GM12878 (cell line): ENCODE measurements around the gene MLXIP. TPM values are rescaled to one million over a fixed set of nuclear protein-coding genes. Genes with fewer than 3 reads are reported as not detected.

Experiments
- ATAC-seq: fragments of 200-7000 bp; cut with Tn5 transposase; 3 replicates; pipeline ENCODE4 v1.9.1; 2020; ENCODE audit warnings: mild to moderate bottlenecking, moderate library complexity
- BruUV-seq: library from RNA; stranded (reverse); fragments of 400-500 nt; replicated peaks from 2 replicates; lab custom pipeline; 2021; lab: Mats Ljungman, UMichigan
- CTCF ChIA-PET: fragments of 300-600 bp; sonication (Branson Sonifier 250); formaldehyde crosslinking; extraction: SDS; loops from one replicate; lab custom pipeline; 2021; ENCODE audit warnings: inconsistent platforms; lab: Yijun Ruan, JAX
- POLR2A ChIA-PET: fragments of 350-600 bp; formaldehyde crosslinking; extraction: SDS; loops from one replicate; lab custom pipeline; 2021; ENCODE audit warnings: inconsistent platforms; lab: Charles Lee
- RAD21 ChIA-PET: fragments of 300-600 bp; sonication (Branson Sonifier 250); formaldehyde crosslinking; loops from one replicate; lab custom pipeline; 2023; ENCODE audit warnings: antibody characterized with exemption; ENCODE audit not compliant: unreplicated experiment; lab: Charles Lee
- SMC1A ChIA-PET: fragments of 300-600 bp; sonication (Branson Sonifier 250); formaldehyde crosslinking; loops from one replicate; lab custom pipeline; 2023; ENCODE audit not compliant: unreplicated experiment, uncharacterized antibody; lab: Charles Lee
- DNase-seq: peaks from one replicate; pipeline ENCODE4 v3.0.0-alpha.2; 2011; ENCODE audit warnings: low read depth, low spot score
- FAIRE-seq: peaks from 3 replicates; lab custom pipeline; 2011; peaks lifted over from hg19 to GRCh38; lab: Jason Lieb, UNC
- H2AFZ ChIP-seq: 2 replicates; pipeline ENCODE4 v1.6.0; 2011; ENCODE audit warnings: low read depth, low read length, control low read depth; ENCODE audit not compliant: control insufficient read depth
- H3K27ac ChIP-seq: 2 replicates; pipeline ENCODE4 v1.5.1; 2011; ENCODE audit warnings: control low read depth; ENCODE audit not compliant: control insufficient read depth, insufficient read depth
- H3K27me3 ChIP-seq, 2 experiments: replicated peaks in 1 of 2; 2 replicates each; pipeline versions ENCODE4 v1.6.0 to v1.6.1; 2011; ENCODE audit warnings: low read length in 1 of 2; ENCODE audit not compliant: control insufficient read depth in 2 of 2, insufficient read depth in 2 of 2
- H3K36me3 ChIP-seq, 2 experiments: 2 replicates each; pipeline ENCODE4 v1.5.1; 2011; ENCODE audit warnings: low read length in 1 of 2; ENCODE audit not compliant: control insufficient read depth in 2 of 2, insufficient read depth in 2 of 2
- H3K4me1 ChIP-seq: 2 replicates; pipeline ENCODE4 v1.6.1; 2011; ENCODE audit warnings: mild to moderate bottlenecking, low read length, moderate library complexity, mixed read lengths; ENCODE audit not compliant: control insufficient read depth, insufficient read depth
- H3K4me2 ChIP-seq: 2 replicates; pipeline ENCODE4 v1.6.0; 2011; ENCODE audit warnings: control low read depth; ENCODE audit not compliant: control insufficient read depth, insufficient read depth
- H3K4me3 ChIP-seq: fragments of 200-600 bp; sonication (generic); 2 replicates; pipeline ENCODE4 v1.5.1; 2016
- H3K79me2 ChIP-seq: 2 replicates; pipeline ENCODE4 v1.6.0; 2011; ENCODE audit warnings: low read length; ENCODE audit not compliant: control insufficient read depth, insufficient read depth
- H3K9ac ChIP-seq: 2 replicates; pipeline ENCODE4 v1.8.0; 2011; ENCODE audit warnings: low read length, control low read depth, mixed read lengths; ENCODE audit not compliant: control insufficient read depth, insufficient read depth
- H3K9me3 ChIP-seq: replicated peaks from 3 replicates; pipeline ENCODE4 v1.5.1; 2011; ENCODE audit warnings: mild to moderate bottlenecking, low read length; ENCODE audit not compliant: control insufficient read depth, insufficient read depth
- H4K20me1 ChIP-seq: 2 replicates; pipeline ENCODE4 v1.6.0; 2011; ENCODE audit not compliant: control insufficient read depth, insufficient read depth
- CREB1 ChIP-seq: IDR thresholded peaks from 2 replicates; pipeline ENCODE4 v1.6.1; 2012; ENCODE audit warnings: low read depth, mild to moderate bottlenecking, inconsistent platforms
- PML ChIP-seq: IDR thresholded peaks from 2 replicates; pipeline ENCODE4 v1.6.1; 2012; ENCODE audit warnings: low read length, inconsistent platforms
- RELA ChIP-seq: fragments of 450-650 bp; IDR thresholded peaks from 2 replicates; pipeline ENCODE4 v1.8.0; 2014; ENCODE audit warnings: borderline replicate concordance; ENCODE audit not compliant: partially characterized antibody
- YBX1 ChIP-seq: fragments of 450-650 bp; IDR thresholded peaks from 2 replicates; pipeline ENCODE4 v1.6.1; 2016; ENCODE audit warnings: antibody characterized with exemption
- WGBS: methylation state at CpG from one replicate; pipeline ENCODE4 v1.1.6; 2016; ENCODE audit warnings: low lambda C conversion rate; ENCODE audit not compliant: insufficient replicate concordance, insufficient coverage; ENCODE audit errors: missing lambda C conversion rate; 5-methylcytosine and 5-hydroxymethylcytosine counted together
- in situ Hi-C: fragments of 300-500 bp; cut with MboI; formaldehyde crosslinking; loops from 9 replicates; pipeline ENCODE4 v1.14.3; 2018; ENCODE audit warnings: mixed read lengths
- intact Hi-C: fragments of 100-400 bp; cut with micrococcal nuclease; formaldehyde crosslinking; loops from one replicate; pipeline ENCODE4 v1.14.2; 2022; ENCODE audit not compliant: unreplicated experiment
- polyA plus RNA-seq, 11 experiments: library from polyadenylated mRNA; depleted of rRNA in 4 of 11; unstranded in 6 of 11; stranded (reverse) in 5 of 11; fragments of >200 nt; fragmentation: Nextera tagmentation in 4 of 11; fragmentation: Illumina TruSeq in 1 of 11; extraction: Ambion mirVana in 4 of 11; extraction: Trizol in 1 of 11; gene quantifications; 1 replicate in 1 of 11; 2 replicates in 10 of 11; pipeline versions ENCODE4 v1.2.1 to v1.2.3, GENCODE V29; 2011 to 2016; ENCODE audit warnings: inconsistent platforms in 2 of 11, missing spikeins in 2 of 11, low read depth in 1 of 11
- total RNA-seq, 4 experiments: library from RNA; depleted of rRNA in 3 of 4; stranded (reverse); fragments of >200 nt in 3 of 4; fragmentation: Illumina TruSeq in 1 of 4; extraction: Trizol in 1 of 4; gene quantifications; 2 replicates each; pipeline versions ENCODE4 v1.2.1 to v1.2.3, GENCODE V29; 2013 to 2021
- TF ChIP-seq, protein P1 (sequence below): fragments of 450-650 bp; IDR thresholded peaks from 2 replicates; pipeline ENCODE4 v1.6.1; 2018; ENCODE audit warnings: mild to moderate bottlenecking, low read depth, moderate library complexity; ENCODE audit not compliant: partially characterized antibody
- TF ChIP-seq, protein P2 (sequence below): IDR thresholded peaks from 2 replicates; pipeline ENCODE4 v1.6.1; 2012; ENCODE audit warnings: improper control_type of control experiment, low read depth, low read length; ENCODE audit not compliant: insufficient replicate concordance

MLXIP gene
- total and polyA plus RNA-seq, 10 of the 15 experiments (the other 5 are each of a cell fraction or from before 2014, with no cell fraction given): 1.1 to 23.7 (median 7.0) TPM

DNA sequence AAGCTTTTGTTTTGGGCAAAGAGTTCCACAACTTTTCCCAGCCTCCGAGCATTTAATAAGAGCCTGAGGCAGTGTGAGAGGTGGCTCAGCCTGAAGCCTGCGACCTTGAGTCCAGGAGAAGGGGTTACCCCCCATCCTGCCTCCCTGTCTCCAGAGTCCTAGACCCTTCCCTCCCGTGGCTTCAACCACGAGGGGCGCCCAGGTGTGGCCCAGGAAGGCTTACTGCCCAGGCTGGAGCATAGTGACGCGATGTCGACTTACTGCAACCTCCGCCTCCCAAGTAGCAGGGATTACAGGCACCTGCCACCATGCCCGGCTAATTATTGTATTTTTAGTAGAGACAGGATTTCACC is 105.0 kb downstream of the MLXIP start:
- Histone ChIP-seq H3K4me1 (peaks cover 7% of the 10 kb centered on the region), H4K20me1 (no peaks in the 10 kb centered on the region), H2AFZ (no peak overlapping the region), H3K27me3 (no peaks in the 10 kb centered on the region; a peak in 1 of 4 replicates), H3K4me2 (peak overlapping the region; percentile 66; the same call in 1 of the 2 replicates), H3K9me3 (no peaks in the 10 kb centered on the region), H3K79me2 (no peaks in the 10 kb centered on the region), H3K4me3 (no peak overlapping the region; the same call in 1 of the 2 replicates), H3K36me3 (no peaks in the 10 kb centered on the region), H3K9ac (no peak overlapping the region), H3K27ac (no peak overlapping the region)
- SMC1A ChIA-PET: no interaction called here
- no peak for FAIRE-seq
- RAD21 ChIA-PET: no interaction called here
- in situ Hi-C loops: no loop called here
- no peak for DNase-seq
- POLR2A ChIA-PET: no interaction called here
- CTCF ChIA-PET: no interaction called here
- no peak for ATAC-seq
- TF ChIP-seq, protein P1, sequence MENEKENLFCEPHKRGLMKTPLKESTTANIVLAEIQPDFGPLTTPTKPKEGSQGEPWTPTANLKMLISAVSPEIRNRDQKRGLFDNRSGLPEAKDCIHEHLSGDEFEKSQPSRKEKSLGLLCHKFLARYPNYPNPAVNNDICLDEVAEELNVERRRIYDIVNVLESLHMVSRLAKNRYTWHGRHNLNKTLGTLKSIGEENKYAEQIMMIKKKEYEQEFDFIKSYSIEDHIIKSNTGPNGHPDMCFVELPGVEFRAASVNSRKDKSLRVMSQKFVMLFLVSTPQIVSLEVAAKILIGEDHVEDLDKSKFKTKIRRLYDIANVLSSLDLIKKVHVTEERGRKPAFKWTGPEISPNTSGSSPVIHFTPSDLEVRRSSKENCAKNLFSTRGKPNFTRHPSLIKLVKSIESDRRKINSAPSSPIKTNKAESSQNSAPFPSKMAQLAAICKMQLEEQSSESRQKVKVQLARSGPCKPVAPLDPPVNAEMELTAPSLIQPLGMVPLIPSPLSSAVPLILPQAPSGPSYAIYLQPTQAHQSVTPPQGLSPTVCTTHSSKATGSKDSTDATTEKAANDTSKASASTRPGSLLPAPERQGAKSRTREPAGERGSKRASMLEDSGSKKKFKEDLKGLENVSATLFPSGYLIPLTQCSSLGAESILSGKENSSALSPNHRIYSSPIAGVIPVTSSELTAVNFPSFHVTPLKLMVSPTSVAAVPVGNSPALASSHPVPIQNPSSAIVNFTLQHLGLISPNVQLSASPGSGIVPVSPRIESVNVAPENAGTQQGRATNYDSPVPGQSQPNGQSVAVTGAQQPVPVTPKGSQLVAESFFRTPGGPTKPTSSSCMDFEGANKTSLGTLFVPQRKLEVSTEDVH: no peak
- TF ChIP-seq PML (no peak), RELA (no peak), CREB1 (no peak), YBX1 (no peak)
- TF ChIP-seq, protein P2, sequence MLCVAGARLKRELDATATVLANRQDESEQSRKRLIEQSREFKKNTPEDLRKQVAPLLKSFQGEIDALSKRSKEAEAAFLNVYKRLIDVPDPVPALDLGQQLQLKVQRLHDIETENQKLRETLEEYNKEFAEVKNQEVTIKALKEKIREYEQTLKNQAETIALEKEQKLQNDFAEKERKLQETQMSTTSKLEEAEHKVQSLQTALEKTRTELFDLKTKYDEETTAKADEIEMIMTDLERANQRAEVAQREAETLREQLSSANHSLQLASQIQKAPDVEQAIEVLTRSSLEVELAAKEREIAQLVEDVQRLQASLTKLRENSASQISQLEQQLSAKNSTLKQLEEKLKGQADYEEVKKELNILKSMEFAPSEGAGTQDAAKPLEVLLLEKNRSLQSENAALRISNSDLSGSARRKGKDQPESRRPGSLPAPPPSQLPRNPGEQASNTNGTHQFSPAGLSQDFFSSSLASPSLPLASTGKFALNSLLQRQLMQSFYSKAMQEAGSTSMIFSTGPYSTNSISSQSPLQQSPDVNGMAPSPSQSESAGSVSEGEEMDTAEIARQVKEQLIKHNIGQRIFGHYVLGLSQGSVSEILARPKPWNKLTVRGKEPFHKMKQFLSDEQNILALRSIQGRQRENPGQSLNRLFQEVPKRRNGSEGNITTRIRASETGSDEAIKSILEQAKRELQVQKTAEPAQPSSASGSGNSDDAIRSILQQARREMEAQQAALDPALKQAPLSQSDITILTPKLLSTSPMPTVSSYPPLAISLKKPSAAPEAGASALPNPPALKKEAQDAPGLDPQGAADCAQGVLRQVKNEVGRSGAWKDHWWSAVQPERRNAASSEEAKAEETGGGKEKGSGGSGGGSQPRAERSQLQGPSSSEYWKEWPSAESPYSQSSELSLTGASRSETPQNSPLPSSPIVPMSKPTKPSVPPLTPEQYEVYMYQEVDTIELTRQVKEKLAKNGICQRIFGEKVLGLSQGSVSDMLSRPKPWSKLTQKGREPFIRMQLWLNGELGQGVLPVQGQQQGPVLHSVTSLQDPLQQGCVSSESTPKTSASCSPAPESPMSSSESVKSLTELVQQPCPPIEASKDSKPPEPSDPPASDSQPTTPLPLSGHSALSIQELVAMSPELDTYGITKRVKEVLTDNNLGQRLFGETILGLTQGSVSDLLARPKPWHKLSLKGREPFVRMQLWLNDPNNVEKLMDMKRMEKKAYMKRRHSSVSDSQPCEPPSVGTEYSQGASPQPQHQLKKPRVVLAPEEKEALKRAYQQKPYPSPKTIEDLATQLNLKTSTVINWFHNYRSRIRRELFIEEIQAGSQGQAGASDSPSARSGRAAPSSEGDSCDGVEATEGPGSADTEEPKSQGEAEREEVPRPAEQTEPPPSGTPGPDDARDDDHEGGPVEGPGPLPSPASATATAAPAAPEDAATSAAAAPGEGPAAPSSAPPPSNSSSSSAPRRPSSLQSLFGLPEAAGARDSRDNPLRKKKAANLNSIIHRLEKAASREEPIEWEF: no peak
- BruUV-seq: no TSS peak
- WGBS: 69% methylated on average over 10 of the region's 10 CpGs
- intact Hi-C loops: no loop called here
